VCaP (cell line): ENCODE measurements around the gene CHRM2.
A peak's percentile ranks its signal among the peaks of the same experiment; 100 is the strongest.

Experiments
- H3K27ac ChIP-seq: fragments of 450-650 bp; 2 replicates; pipeline ENCODE4 v1.5.1; 2017
- TF ChIP-seq, protein P1 (sequence below): fragments of 450-650 bp; conservative IDR thresholded peaks from 2 replicates; pipeline ENCODE4 v1.5.1; 2017; ENCODE audit warnings: mild to moderate bottlenecking, moderate library complexity

CHRM2 gene

DNA sequence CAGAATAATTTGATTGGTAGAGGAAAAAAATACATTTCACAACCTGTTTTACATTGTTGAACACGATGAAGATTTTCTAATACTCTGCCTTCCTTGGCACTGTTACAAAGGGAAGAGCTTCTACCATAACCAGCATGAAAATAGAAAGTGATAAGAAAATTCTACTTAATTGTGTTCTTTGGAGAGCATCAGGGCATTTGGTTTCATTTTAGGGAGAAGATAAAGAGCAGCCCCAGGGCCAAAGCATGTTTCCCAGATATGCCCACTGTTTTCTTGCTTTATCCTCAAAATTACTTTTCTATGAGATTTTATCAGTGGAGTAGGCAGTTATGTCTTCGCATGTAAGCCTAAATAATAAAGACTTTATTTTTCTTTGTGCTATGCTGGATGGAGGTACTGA, 9.5 kb downstream of the CHRM2 start:
- H3K27ac ChIP-seq, result no peak overlapping the region
- TF ChIP-seq, protein P1, sequence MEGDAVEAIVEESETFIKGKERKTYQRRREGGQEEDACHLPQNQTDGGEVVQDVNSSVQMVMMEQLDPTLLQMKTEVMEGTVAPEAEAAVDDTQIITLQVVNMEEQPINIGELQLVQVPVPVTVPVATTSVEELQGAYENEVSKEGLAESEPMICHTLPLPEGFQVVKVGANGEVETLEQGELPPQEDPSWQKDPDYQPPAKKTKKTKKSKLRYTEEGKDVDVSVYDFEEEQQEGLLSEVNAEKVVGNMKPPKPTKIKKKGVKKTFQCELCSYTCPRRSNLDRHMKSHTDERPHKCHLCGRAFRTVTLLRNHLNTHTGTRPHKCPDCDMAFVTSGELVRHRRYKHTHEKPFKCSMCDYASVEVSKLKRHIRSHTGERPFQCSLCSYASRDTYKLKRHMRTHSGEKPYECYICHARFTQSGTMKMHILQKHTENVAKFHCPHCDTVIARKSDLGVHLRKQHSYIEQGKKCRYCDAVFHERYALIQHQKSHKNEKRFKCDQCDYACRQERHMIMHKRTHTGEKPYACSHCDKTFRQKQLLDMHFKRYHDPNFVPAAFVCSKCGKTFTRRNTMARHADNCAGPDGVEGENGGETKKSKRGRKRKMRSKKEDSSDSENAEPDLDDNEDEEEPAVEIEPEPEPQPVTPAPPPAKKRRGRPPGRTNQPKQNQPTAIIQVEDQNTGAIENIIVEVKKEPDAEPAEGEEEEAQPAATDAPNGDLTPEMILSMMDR, result no peak

DNA sequence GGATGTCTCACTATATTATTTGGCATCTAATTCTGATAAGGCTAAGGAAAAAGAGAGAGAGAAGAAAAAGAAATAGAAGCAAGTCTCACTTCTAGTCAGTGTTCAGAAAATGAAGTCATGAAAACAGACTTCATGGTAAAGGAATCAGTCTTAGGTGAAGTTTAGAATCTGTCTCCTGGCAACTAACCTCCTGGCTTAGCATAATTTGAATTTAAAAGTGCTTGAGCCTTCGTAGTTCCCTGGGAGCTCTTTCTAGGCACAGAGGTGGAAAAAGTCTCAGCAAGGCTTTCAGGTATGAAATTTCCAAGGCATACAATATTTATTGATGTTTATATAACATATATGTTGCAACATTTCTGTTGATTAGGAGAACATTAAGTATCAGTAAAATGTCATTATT, 10.4 kb downstream of the CHRM2 start:
- no peak overlapping the region for H3K27ac ChIP-seq
- TF ChIP-seq, protein P1, result no peak

DNA sequence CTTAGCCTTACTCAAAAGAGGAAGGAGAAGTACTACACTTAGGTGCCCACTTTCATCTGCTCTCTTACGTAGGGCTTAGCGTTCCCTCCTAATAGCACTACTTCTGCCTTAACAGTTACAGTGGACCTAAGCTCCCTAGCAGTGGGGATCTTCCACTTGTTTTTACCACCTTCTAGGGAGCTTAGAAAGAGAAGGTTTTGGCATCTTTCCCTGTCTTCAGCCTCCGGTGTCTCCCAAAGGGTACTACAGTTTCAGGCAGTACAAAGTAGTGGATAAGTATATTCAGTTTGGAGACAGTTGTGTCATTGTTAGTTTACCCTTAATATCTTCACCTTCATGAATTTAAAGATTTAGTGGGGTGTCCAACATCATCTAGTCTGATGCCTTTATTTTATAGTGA, 14.6 kb downstream of the CHRM2 start:
- no peak overlapping the region for H3K27ac ChIP-seq
- TF ChIP-seq, protein P1, result 0 out of 2 replicates have a peak, but pooled peaks have one; percentile 6

DNA sequence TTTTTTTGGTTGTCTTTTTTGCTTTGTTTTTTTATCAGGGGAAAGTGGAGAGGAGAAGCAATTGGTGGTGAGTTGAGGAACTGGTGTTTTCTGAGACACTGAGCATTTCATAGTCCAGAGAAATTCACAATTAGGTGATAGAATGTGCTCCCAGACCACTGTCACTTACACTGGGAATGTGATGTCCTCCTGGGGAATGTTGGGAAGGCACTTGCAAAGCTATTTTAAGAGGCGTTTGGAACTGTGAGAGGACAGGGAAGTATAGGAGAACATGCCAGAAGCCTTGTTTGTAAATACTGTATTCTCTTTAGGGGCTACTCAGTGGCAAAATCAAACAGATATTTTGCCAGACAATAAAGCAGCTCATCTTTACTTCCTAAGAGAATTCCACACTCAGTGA, 16.0 kb downstream of the CHRM2 start:
- TF ChIP-seq, protein P1, result no peak
- H3K27ac ChIP-seq, result no peak overlapping the region

DNA sequence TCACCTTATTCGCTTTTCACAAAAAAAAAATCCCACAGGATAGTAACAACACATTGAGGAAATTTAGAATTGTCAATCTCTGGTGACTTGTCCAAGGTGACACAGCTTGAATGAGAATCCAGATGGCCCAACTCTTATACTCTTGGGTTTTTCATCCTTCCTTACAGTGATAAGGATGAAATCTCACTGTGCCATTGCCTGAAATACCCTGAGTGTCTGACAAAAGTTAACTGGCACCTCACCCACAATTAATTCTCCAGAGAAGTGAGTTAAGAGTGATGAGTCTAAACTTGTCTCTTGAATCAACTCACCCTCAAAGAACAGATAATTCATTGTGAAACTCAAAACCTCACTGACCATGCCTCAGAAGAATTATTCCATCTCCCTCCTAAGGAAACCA, 18.9 kb downstream of the CHRM2 start:
- TF ChIP-seq, protein P1, result no peak
- no peak overlapping the region for H3K27ac ChIP-seq

DNA sequence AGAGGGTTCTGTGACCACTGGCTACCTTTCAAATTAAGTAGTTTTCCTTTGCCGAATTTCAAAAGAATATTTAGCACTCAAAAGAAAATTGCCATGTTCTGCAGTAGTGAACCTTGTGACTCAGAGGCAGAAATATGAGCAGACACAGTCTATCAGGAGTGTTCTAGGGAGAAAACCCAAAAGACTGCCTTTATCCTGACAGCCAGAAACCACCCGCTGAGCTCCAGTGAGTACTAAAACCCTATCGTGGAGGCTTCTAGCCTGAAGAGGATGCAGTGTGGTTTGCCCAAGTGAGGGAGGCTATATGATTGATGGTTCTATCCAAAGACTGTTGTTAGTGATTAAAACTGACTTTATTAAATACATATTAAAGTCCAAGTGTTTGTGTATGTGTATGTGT, 21.9 kb downstream of the CHRM2 start:
- H3K27ac ChIP-seq, result no peak overlapping the region
- TF ChIP-seq, protein P1, result no peak

DNA sequence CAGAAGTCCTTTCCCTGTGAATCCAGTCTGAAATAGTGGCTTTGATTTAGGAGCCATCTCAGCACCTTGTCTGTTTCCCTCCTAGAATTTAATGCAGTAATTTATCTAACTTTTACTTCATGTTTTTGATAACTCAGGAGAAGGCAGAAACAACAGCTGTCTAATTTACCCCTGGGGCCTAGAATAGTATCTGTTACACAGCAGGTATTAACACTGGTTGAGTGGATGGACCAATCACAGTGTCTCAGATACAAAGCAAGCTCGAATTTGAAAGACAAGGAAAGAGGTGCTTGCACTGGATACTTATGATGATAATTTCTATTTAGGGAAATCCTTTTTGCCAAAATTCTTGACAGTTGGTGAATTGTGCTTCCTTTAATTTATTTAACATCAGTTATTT, 23.4 kb downstream of the CHRM2 start:
- TF ChIP-seq, protein P1, result no peak
- no peak overlapping the region for H3K27ac ChIP-seq

DNA sequence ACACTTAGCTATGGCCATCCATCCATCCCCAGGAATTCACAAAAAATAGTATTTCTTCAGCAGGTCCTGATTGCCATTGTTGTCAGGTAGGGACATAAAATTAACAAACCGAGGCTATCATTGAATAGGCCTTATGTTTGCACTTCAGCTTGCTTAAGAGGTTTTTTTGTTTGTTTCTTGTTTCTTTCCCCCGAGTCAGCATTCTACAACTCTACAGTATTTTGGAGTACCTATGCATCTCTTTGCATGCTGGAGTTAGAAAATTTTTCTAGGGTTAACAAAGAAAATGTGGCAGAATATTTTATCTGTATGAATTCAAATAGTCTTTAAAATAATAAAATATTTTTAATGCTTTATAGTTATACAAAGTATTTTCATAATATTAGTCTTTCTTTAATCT, 26.3 kb downstream of the CHRM2 start:
- TF ChIP-seq, protein P1, result no peak
- H3K27ac ChIP-seq, result no peak overlapping the region
